NCI-H128 (cell line): ENCODE data around the gene MYH7.
"Not testable (repeated sequence)": the region's sequence is repeated elsewhere in the genome, so short reads cannot be mapped to it uniquely, and the experiment has no call there.

Experiments
- DNase-seq: peaks from one replicate; lab custom pipeline; 2025; ENCODE audit not compliant: unreplicated experiment; lab: John Stamatoyannopoulos, UW

The MYH7 gene

GRCh38 chr14:23431486-23431885 lies 4.0 kb downstream of the MYH7 start:
- no peak for DNase-seq

- no peak for DNase-seq
These were observed 4.8 kb downstream of the MYH7 start for GRCh38 chr14:23430723-23431085.

- DNase-seq, result no peak
These were observed 5.3 kb downstream of the MYH7 start for GRCh38 chr14:23430016-23430722.

- no peak for DNase-seq
These were observed 6.6 kb downstream of the MYH7 start for GRCh38 chr14:23428686-23429495.

DNA sequence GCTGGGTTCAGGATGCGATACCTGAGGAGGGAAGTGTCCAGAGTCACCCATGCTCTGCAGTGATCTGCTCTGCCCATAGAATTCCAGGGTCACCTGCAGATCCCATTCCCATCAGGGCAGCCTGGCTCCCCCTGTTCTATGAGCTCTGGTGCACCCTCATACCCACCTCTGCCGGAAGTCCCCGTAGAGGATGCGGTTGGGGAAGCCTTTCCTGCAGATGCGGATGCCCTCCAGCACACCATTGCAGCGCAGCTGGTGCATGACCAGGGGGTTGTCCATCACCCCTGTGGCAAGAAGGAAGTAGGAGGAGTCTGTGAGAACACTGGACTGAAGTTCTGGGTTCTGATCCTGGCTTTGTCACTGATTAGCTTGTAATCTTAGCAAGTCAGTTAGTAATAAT lies 9.7 kb downstream of the MYH7 start:
- DNase-seq, result not testable (repeated sequence)

- no peak for DNase-seq
These were observed 10.3 kb downstream of the MYH7 start for GRCh38 chr14:23425169-23425568.

DNA sequence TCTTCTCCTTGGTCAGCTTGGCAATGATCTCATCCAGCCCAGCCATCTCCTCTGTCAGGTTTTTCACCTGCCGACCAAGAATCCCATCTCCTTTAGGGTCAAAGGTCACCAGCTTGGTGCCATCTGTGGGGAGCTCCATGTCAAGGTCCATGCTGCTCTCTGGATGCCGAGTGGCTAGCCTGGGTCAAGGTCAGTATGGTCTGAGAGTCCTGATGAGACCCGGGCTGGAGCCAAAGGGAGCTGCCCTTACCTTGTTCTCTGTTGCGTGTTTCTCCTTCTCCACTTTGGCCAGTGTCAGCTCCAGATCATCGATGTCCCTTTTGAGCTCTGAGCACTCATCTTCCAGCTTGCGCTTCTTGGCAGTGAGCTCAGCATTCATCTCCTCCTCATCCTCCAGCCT lies 11.8 kb downstream of the MYH7 start:
- no peak for DNase-seq

DNA sequence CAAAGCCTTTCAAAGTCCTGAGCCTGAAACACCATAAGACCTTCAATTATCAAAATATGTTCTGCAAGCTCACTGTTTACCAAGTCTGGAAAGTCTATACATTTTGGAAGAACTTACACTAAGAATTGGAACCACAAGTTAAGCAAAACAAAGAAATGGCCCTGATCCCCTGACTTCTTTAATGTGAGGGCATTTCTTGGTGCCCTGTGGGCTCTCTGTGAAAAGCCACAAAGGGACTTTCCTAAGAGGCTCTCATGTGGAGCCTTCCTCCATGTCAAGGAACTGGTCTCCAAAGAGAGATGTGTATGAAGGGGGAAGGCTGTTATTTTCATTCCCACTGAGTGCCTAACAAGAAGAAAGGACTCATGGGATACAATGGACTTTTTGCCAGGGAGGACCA lies 13.9 kb downstream of the MYH7 start:
- no peak for DNase-seq

DNA sequence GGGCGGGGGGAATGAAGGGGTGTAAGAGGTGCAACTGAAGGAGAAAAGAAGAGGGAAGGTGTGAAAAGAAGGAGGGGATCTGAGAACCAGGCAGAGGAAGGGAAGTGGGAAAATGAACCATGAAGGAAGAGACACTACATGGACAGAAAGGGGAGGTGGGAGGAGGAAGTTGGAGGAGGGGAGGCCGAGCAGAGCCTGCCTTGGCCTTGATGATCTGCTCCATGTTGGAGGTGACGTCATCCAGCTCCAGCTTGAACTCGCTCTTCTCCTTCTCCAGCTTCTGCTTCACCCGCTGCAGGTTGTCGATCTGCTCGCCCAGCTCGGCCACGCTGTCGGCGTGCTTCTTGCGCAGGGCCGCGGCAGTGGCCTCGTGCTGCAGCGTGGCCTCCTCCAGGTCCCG lies 15.8 kb downstream of the MYH7 start:
- DNase-seq, result not testable (repeated sequence)

DNA sequence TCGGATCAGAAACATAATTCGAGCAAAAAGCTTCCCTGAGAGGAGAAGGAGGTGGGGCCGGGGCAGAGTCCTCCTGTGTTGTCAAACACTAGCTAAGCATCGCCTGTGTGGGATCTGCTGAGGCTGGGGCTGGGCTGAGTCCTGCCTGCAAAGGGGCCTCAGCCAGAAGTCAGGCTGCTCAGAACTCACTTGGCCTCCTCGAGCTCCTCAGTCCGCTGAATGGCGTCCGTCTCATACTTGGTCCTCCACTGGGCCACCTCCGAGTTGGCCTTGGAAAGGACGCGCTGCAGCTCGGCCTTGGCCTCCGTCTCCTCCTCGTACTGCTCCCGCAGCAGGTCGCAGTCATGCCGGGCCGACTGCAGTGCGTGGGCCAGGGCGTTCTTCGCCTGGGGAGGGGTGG lies 17.4 kb downstream of the MYH7 start:
- no peak for DNase-seq

DNA sequence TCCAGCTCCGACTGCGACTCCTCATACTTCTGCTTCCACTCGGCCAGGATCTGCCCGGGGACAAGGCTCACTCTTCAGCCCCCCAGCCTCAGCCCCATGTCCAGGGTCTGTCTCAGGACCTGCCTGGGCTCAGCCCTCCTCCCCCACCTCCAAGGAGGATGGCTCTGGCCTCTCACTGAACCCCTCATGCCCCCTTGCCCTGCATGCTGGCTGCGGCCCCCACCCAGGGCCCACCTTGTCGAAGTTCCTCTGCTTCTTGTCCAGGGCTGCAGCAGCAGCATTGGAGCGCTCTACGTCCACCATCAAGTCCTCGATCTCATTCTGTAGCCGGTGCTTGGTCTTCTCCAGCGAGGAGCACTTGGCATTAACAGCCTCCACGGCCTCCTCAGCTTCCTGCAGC lies 18.2 kb downstream of the MYH7 start:
- DNase-seq, result not testable (repeated sequence)

- DNase-seq, result no peak
These were observed 18.7 kb downstream of the MYH7 start for GRCh38 chr14:23416801-23417200.

DNA sequence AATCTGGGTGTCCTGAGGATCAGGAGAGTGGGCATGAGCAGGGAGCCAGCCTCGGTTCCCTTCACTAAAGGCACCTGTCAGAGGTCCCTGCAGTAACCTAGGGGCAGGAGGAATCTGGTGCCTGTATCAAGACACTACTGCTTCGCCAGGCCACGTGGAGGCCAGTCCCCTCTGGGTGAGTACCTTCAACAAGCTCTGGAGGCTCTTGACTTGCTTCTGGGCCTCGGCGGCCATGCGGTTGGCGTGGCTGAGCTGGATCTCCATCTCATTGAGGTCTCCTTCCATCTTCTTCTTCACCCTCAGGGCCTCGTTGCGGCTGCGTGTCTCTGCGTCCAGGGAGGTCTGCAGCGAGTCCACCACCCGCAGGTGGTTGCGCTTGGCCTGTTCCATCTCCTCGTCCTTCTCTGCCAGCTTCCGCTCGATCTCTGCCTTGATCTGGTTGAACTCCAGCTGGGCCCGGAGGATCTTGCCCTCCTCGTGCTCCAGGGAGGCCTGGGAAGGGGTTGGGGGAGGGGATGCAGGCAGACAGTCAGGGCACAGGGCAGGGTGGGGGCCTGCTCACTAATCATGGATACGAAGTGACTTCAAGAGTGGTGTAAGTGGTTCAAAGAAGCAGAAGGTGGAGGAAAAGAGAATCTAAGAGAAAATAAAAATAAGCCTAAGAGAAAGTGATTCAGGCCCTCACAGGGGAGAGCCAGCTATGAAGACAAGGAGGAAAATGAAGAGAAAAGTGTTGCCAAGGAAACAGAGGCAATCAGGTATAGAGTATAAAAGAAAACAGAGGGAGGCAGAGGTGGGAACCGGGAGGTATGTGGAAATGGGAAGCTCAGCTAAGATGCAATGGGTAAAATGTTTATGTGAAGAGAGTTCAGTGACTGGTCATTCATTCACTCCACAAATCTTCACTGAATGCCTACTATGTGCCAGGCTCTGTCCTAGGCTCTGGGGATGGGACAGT lies 19.4 kb downstream of the MYH7 start:
- no peak for DNase-seq

DNA sequence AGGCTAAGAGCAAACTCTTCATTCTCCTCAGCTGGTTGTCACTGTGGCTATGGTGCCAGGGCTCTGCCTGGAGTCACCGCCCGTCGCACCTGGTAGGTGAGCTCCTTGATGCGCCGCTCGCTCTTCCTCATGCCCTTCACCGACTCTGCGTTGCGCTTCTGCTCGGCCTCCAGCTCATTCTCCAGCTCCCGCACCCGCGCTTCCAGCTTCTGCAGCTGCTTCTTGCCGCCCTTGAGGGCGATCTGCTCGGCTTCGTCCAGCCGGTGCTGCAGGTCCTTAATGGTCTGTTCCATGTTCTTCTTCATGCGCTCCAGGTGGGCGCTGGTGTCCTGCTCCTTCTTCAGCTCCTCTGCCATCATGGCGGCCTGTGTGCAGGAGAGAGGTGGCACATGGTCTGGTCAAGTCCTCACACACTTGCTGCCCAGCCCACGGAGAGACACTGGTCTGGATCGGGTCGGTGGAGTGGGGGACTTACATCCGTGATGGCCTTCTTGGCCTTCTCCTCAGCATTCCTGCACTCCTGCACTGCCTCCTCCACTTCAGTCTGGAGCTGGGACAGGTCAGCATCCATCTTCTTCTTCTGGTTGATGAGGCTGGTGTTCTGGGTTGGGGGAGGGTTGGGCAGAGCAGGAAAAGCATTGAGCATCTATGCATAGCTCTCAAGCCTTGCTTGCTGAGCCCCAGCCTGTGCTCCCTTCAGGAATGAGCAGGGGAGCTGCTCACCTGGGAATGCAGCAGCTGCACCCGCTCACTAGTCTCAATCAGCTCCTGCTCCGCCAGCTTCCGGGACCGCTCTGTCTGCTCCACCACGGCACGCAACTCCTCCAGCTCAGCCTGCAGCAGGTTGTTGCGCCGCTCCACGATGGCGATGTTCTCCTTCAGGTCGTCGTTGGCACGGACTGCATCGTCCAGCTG lies 20.3 kb downstream of the MYH7 start:
- DNase-seq, result no peak

- DNase-seq, result no peak
These were observed 21.2 kb downstream of the MYH7 start for GRCh38 chr14:23414254-23414653.

- DNase-seq, result no peak
These were observed 21.8 kb downstream of the MYH7 start for GRCh38 chr14:23413681-23414080.

- no peak for DNase-seq
These were observed 23.6 kb downstream of the MYH7 start for GRCh38 chr14:23411563-23412525.

DNA sequence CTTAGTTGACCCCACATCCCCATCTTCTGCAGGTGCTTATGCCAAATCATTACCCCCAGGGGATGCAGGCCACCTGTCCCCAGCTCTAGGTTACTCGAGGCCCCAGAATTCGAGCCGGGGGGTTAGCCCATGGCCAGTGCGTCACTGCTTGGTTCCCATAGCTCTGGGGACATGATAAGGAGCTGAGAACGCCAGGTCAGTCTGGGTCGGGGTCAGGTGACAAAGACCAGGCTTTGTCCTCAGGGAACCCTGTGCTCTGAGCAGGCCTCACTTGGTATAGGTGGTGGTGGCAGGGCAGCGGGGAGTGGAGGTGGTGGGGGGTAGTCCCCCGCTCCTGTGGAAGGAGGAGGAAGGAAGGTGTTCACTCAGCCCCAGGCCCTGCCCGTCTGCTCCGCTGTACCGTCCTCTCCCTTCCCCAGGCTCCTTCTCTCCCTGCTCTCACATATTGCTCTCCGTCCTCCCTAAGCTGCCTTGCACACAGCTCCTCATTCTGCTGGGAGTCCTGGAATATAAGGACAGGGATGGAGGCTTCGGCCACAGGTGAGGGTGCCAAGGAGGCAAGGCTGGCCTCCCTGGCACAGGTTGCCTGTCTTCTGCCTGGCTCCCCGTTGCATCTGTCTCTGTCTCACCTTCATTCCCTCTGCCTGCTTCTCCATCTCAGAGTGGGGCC lies 25.4 kb downstream of the MYH7 start:
- DNase-seq, result no peak

DNA sequence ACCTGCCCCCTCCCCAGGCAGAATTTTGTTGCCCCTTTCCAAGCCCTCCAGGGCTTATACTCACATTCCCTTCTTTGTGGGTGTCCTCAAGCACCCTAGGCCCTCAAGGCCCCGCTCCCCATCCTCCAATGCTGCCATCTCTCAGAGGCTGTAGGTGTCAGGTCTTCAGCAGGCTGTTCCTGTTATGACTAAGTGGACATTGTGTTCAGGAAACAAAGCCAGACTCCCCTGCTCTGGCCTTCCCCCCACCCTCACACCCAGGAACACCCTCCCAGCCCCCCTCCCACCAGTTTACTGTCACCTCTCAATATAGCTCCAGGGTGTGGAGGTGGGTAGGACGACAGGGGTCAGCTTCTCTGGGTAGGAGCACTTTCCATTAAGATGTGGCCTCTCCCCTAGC lies 26.0 kb downstream of the MYH7 start:
- no peak for DNase-seq
